GM19438 (cell line): Measurements from ENCODE around the gene ADPRS.

Source experiments
- ATAC-seq: cut with Tn5 transposase; IDR thresholded peaks from one replicate; pipeline ENCODE4 v1.9.1; 2021; ENCODE audit warnings: low read depth; ENCODE audit not compliant: unreplicated experiment

Gene ADPRS

DNA sequence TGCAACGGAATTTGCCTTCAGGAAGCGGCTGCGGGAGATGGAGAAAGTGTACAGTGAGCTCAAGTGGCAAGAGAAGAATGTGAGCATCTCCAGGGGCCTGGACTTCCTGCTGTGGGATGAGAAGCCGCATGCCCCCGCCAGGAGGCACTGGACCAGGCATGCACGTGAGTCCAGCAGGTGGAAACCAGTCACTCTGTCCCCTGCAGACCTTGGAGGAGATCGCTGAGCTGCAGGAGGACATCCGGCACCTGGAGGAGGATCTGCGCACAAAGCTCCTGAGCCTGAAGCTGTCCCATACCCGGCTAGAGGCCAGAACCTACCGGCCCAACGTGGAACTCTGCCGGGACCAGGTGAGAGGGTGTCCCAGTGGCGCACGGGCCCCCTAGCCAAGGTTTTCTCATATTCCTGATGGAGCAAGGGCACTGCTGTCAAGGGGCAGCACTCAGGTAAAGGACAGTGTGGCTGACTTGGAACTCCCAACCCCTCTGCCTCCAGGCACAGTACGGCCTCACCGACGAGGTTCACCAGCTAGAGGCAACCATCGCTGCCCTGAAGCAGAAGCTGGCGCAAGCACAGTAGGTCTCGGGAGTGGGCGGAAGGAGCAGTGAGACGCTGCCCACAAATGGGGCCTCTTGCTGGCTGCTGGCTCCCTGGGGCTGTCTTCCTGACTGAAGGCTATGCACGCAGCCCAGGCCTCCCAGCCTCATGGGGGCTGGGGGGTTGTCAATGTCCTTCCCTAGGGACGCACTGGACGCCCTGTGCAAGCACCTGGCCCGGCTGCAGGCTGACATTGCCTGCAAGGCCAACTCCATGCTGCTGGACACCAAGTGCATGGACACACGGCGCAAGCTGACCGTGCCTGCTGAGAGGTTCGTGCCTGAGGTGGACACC is 1.2 kb upstream of the ADPRS start:
- ATAC-seq: no peak

DNA sequence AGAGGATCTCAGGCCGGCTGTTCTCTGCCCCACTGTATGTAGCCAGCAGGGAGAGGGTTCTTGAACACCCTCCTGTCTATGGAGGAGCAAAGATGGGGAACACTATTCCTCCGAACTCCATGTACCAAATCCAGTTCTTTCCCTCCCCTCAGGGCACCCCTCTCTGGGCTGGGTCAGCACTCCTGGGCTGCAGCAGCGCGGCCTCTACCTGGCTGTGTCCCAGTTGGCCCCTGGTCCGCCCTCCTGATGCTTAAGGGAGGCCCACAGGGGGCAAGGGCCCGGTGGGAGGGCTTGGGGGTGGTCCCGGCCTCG is 471 bp upstream of the ADPRS start:
- ATAC-seq: peak; percentile 7

- no peak for ATAC-seq
Observed at GRCh38 chr1:36089393-36090121, 865 bp downstream of the ADPRS start.

GRCh38 chr1:36091141-36091540 is 2.4 kb downstream of the ADPRS start:
- no peak for ATAC-seq

DNA sequence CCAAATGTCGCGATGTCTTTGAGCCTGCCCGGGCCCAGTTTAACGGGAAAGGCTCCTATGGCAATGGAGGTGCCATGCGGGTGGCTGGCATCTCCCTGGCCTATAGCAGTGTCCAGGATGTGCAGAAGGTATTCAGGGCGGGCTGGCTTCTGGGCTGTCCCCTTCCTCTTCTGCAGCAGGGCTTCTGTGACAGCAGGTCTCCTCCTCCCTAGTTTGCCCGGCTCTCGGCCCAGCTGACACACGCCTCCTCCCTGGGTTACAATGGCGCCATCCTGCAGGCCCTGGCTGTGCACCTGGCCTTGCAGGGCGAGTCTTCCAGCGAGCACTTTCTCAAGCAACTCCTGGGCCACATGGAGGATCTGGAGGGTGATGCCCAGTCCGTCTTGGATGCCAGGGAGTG is 3.0 kb downstream of the ADPRS start:
- no peak for ATAC-seq

GRCh38 chr1:36092166-36092797 is 3.6 kb downstream of the ADPRS start:
- no peak for ATAC-seq

GRCh38 chr1:36092798-36093185 is 4.1 kb downstream of the ADPRS start:
- ATAC-seq: no peak

- ATAC-seq: no peak
Observed at GRCh38 chr1:36093226-36093625, 4.5 kb downstream of the ADPRS start.

- no peak for ATAC-seq
Observed at GRCh38 chr1:36093929-36094328, 5.2 kb downstream of the ADPRS start.

GRCh38 chr1:36094621-36095061 is 5.9 kb downstream of the ADPRS start:
- ATAC-seq: no peak

DNA sequence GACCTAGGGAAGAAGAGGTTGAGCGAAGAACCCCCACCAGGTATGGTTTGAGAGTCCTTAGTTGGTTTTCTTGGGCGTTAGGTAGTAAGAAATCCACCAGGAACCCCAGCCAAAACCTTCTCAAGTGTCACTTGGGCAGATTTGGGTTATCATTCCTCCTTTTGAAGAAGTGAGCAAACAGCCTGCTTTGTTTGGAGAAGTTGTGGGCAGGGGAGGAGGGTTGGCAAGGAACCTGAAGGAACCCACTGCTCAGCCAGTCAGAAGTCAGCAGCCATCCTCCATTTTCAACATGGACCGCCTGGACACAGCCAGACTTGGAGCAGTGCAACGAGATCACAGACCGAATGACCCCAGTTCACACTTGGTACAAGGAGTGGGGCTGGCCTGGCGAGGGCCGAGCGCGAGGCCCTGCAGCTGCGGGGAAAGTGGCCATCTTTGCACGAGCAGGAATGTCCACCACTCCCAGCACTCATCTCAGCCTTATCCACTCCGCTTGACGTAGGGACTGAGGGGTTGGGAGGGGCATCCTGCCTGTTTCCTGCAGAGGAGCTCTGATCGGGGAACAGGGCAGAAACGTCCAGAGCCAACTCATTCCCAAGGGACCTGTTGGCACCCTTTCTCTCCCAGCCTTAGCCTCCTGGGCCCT is 7.2 kb downstream of the ADPRS start:
- ATAC-seq: no peak

- no peak for ATAC-seq
Observed at GRCh38 chr1:36096500-36097432, 8.1 kb downstream of the ADPRS start.

DNA sequence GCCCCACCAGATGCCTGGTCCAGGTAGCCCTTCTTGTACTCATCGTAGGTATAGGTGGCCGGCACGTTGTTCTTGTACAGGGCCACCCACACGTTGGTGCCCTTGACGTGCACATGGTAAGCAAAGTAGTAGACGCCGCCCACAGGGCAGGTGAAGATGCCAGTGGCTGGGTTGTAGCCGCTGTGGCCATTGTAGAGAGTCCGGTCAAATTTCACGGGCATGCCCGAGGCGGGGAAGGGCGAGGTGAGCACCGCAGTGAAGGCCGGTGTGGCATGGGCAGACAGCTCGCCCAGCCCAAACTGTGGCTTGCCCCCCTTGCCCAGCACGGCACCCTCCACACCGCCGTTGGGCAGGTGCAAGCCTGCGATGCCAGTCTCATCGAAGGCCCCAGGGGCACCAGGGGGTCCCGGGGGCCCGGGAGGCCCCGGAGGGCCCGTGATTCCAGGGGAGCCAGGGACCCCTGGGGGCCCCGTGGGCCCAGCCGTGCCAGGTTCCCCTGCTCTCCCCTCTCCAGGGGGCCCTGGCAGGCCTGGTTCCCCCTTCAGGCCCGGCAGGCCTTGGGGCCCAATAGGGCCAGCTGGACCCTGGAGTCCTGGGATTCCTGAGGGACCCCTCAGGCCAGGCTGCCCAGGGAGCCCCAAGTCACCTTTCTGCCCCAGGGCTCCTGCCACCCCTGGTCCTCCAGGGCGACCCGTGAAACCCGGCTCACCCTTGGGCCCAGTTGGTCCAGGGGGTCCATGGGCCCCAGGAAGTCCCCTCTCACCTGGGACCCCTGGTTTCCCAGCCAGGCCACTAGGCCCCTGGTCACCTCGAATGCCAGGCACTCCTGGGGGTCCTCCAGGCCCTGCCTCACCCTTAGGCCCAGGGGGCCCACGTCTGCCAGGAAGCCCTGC is 9.2 kb downstream of the ADPRS start:
- no peak for ATAC-seq

GRCh38 chr1:36098650-36099365 is 10.1 kb downstream of the ADPRS start:
- no peak for ATAC-seq

- no peak for ATAC-seq
Observed at GRCh38 chr1:36099681-36100341, 11.1 kb downstream of the ADPRS start.

DNA sequence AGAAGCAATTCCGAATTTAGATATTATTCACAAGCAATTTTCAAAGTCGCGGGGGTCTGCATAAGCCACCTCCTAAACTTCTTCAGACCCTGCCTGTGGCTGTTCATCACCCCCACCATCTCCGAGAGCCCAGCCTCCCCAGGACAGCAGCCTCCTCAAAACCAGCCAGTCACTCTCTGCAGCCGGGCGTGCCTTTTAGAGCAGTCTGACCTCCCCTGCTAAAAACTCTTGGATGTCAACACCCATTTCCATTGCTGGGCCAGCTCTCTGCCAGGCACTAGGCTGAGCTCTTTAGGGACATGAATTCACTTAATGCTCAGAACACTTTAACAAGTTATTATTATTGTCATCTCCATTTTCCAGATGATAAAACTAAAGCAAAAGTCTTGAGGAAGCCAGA is 11.7 kb downstream of the ADPRS start:
- ATAC-seq: no peak

- ATAC-seq: no peak
Observed at GRCh38 chr1:36101546-36101945, 12.9 kb downstream of the ADPRS start.

DNA sequence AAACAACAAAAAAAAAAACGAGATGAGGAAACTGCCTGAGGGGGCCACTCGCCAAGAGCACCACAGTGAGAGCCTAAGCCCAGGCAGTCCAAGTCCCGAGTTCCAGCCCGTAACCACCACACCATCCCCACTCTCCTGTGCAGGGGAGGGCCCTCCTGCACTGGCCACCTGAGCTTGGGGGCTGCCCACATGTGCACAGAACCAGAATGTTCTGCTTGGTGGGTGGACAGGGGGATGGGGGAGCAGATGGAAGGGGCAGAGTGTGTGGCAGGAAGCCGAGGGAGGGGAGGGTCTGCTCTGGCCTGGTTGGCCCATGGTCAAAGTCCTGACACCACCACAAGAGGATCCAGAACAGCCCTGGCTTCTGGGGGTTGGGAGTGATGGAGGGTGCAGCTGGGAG is 17.6 kb downstream of the ADPRS start:
- no peak for ATAC-seq
